ENCODE data around the gene MYLIP.

MYLIP gene

DNA sequence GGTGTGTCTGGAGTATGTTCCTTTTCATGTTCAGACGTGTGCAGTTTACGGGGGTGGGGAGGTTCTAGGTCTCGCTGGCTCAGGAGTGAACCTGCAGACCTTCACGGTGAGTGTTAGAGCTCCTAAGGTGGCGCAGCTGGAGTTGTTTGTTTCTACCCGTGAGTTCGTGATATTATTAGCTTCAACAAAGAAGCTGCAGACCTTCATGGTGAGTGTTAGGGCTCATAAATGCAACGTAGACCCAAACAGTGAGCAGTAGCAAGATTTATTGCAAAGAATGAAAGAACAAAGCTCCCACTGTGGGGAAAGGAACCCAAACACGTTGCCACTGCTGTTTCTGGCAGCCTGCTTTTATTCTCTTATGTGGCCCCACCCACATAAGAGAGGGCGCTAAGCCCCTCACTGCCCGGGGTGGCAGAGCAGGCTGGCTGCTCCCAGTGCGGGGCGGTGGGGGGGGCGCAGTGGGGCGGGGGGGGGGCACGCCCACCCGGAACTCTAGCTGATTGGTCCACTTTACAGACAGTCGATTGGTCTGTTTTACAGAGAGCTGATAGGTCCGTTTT is 68.2 kb downstream of the MYLIP start:
- Histone ChIP-seq H3K27me3 (replicated peaks; ENCODE audit: insufficient read depth, low read length) (no peaks in the 10 kb centered on the region), H3K4me1 (ENCODE audit: low read length) (no peaks in the 10 kb centered on the region), H2AFZ (ENCODE audit: low read length) (no peak overlapping the region), H3K4me2 (ENCODE audit: low read depth, low read length) (no peak overlapping the region), H3F3A (ENCODE audit: insufficient read depth, low read length) (no peaks in the 10 kb centered on the region), H3K9me2 (replicated peaks; ENCODE audit: insufficient read depth, low read length) (no peaks in the 10 kb centered on the region), H3K79me2 (ENCODE audit: low read length) (no peaks in the 10 kb centered on the region), H3K9me3 (replicated peaks; ENCODE audit: insufficient read depth, low read length) (no peaks in the 10 kb centered on the region), H4K20me1 (ENCODE audit: insufficient read depth, low read length) (no peaks in the 10 kb centered on the region), H3K9ac (ENCODE audit: low read length) (no peak overlapping the region), H3K4me3 (ENCODE audit: low read length) (no peak overlapping the region), H3K27ac (ENCODE audit: low read length) (no peak overlapping the region), H3K36me3 (replicated peaks; ENCODE audit: insufficient read depth, low read length) (no peaks in the 10 kb centered on the region)
- no peak for DNase-seq
- TF ChIP-seq EZH2 (optimal IDR thresholded peaks at IDR 0.05; ENCODE audit: low read depth, low read length) (no peak), EZH2phosphoT487 (IDR thresholded peaks at IDR 0.05; ENCODE audit: low read length) (no peak)
- TF ChIP-seq, protein P1, sequence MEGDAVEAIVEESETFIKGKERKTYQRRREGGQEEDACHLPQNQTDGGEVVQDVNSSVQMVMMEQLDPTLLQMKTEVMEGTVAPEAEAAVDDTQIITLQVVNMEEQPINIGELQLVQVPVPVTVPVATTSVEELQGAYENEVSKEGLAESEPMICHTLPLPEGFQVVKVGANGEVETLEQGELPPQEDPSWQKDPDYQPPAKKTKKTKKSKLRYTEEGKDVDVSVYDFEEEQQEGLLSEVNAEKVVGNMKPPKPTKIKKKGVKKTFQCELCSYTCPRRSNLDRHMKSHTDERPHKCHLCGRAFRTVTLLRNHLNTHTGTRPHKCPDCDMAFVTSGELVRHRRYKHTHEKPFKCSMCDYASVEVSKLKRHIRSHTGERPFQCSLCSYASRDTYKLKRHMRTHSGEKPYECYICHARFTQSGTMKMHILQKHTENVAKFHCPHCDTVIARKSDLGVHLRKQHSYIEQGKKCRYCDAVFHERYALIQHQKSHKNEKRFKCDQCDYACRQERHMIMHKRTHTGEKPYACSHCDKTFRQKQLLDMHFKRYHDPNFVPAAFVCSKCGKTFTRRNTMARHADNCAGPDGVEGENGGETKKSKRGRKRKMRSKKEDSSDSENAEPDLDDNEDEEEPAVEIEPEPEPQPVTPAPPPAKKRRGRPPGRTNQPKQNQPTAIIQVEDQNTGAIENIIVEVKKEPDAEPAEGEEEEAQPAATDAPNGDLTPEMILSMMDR (IDR thresholded peaks at IDR 0.05; ENCODE audit: low read length): no peak

All from MM.1S (cell line).